GM18498 (cell line): ENCODE measurements around the gene ZNF423.

Source experiments
- ATAC-seq: cut with Tn5 transposase; IDR thresholded peaks from one replicate; pipeline ENCODE4 v1.9.1; 2021; ENCODE audit warnings: mild to moderate bottlenecking, moderate library complexity; ENCODE audit not compliant: unreplicated experiment

ZNF423 gene

DNA sequence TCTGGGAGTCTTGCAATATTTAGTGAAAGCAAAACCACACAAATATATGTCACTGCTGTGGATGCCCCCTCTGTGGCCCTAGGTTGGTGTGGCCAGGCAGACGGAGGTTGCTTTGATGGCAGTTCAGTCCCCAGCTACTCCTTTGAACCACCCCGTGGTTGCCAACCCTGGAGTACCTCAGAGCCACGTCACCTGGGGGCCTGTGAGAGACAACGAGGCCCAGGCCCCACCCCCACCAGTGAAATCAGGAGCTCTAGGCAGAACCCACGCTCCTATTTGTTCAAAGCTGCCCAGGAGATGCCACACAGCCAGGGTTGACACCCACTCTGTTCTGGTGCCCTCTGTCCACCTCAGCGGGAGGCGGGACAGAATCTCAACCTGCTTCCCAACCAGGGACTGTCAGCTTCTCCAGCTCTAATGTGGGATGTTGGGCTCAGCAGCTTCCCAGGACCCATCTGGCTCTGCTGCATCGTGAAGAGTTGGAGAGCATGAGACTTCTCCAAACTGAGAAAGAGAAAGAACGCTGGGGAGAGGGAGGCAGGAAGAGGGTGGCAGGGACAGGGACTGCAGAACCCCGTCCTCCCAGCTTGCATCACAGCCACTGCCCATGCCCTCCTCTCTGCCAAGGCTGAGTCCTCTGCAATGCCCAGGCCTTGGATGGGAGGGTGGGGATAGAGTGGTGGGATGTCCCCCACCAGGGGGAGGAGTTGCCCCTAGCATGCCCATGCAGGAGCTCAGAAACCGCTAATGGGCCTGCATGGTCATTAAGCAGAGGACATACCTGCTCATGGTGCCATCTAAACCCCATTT, 400.5 kb downstream of the ZNF423 start:
- no peak for ATAC-seq

DNA sequence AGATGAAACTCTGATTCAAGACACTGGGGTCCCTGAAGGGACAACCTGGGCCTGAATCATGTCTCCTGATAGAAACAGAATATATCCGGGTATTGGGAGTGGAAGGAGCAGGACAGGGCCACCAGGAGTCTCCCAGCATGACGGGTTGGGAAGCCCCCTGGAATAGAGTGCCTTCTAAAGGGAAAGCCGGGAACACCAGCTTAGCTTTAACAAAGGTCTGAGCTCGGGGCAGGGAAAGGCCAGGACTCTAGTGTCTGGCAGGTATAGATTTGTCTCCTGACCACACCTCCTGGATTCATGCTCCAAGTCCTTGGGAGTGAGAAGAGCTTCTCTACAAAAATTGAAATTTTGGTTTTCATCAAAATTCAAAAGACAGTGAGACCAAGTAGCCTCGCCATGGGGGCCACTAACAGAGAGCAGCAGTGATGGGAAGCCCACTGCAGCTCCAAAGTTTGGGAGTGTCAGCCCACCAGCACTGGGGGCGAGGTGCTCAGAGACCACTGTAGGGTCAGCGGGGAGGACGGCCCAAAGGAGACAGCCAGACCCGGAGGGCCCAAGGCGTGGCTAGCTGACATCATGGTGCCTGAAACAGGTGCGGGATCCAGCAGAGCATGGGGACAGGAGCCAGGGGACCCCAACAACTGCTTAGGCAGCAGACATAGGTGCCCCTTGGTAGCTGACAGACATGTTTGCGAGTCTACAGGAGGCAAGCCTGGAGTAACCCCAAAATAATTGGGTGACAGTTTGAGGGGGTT, 401.3 kb downstream of the ZNF423 start:
- no peak for ATAC-seq

DNA sequence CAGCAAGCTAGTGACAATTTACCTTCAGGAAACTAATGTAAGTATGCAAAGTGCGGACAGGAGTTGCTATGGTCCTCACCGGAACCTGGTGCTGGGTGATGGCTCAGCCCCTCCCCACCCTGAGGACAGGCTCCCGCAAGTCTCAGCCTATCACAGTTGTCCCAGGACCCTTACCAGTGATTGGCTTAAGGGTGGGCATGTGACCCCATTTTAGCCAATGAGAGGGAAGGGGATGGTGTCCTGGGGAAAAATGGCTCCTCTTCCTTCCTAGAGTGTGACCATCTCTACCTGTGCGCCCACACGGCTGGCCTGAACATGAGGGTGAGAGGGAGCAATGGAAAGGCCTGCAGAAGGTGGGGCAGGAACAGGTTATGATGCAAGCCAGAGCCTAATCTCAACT, 401.9 kb downstream of the ZNF423 start:
- no peak for ATAC-seq

DNA sequence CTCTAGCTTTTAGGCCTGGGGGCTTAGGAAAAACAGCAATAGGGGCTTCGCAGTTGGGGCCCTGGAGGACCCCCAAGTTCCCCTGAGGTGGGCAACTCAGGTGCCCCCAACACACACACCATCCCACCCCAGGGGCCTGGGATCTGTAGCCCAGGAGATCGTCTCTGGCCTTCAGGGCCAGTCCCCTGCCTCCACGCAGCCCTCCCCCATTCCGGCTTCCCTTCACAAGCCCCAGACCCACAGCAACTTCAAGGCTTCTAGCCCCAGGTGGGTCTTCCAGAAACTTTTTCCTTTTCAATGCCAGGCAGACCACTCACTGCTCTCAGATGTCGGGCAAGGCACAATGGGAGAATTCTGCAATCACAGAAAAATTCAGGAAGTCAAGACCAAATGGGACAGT, 402.9 kb downstream of the ZNF423 start:
- no peak for ATAC-seq

DNA sequence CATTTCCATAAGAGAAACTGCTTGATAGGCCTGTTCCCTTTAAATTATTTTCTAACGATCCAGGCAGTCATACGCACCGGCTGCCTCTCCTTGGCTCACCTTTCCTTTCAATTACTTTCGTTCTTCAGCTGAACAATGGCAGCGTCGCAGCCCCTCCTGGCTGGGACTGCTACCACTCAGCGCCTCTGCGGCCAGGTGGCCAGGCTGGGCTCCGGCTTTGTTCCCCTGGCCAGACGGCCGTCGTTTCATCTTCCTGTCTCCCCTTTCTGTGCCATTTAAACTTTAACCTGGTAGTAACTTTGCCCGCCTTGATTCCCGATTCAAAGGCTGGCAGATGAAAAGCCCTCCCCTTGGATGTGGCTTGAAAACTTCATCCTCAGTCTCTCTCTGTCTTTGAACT, 403.3 kb downstream of the ZNF423 start:
- no peak for ATAC-seq

DNA sequence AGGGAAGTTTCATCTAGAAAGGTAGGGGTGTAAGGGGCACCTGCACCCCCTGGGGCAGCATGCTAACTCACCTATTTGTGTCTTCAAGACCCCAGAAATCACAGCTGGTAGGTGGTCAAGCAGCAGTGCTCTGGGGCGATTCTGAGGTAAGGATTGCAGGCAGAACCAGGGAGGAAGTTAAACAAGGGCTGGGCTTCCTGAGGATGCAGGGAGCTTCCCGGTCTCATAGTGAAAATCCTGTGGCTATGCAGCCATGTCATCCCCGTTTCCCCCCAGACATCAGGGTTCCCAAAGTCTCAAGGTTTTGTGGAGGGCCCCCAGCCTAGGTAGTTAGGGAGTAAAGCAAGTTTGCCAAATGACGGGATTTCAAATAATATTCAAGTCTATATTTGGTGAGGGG, 403.8 kb downstream of the ZNF423 start:
- no peak for ATAC-seq

DNA sequence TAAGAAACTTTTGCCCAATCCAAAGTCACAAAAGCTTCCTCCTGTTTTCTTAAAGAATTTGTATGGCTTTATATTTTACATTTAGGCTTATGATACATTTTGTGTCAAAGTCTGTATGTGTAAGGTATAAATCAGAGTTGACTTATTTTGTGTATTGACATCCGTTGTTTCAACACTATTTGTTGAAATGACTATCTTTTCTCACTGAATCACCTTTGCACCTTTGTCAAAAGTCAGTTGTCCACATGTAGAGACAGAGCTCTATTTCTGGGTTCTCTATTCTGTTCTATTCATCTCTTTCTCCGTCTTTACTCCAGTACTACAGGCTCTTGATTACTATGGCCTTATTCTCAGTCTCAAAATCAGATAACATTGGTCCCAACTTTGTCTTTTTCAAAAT, 409.1 kb downstream of the ZNF423 start:
- no peak for ATAC-seq

DNA sequence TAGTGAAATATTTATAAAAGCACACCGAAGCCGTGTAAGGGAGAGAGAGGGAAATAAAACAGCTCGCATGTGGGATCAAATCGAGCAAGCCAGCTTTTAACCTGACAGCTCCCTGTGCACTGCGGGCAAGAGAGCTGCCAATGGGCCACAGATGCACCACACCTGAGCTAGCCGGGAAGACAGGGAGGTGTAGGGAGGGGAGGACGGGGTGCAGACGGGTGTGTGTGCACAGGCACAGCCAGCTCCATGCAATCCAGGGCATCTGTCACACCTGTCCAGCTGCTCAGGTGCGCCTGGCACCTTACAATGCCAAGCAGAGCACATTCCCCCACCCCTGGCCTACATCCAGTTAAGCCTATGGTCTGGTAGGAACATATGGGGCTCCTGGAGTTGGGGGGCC, 412.3 kb downstream of the ZNF423 start:
- ATAC-seq = no peak

DNA sequence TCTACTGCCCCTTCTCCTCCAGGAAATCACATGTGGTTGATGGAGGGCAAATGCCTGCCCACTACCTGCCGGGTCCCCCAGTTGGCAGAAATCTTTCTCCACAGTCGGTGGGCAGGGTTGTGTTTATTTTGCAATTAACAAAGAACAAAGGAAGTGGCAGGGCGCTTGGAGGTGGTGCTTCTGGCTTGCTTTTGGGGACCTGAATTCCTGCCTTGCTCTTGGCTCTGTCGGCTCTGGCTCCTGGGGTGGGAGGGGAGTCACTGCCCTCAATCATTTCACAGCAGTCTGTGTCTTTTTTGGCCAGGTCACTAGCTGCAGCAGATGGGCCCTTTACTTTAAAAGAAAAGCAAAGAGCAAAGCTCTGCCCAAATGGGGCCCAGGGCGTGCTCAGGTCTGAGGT, 413.1 kb downstream of the ZNF423 start:
- no peak for ATAC-seq

DNA sequence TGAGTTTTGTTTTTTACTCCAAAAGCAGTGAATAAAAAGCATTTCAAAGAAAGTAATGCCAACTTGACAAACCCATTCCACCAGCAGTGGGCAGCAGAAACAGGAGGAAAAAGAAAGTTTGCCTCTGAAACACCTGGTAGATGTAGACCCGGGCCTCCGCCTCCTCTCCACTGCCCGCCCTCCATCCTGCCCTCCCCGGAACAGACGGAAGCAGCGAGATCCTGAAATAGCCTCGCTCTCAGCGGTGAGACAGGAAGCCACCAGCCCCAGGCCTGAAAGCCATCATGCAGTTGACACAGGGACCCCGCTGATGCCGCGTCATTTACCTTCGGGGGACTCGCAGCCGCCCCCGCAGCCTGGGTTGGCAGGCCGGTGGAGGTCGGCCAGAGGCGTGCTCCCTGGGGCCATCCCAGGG, 414.5 kb downstream of the ZNF423 start:
- ATAC-seq = peak; percentile 99

DNA sequence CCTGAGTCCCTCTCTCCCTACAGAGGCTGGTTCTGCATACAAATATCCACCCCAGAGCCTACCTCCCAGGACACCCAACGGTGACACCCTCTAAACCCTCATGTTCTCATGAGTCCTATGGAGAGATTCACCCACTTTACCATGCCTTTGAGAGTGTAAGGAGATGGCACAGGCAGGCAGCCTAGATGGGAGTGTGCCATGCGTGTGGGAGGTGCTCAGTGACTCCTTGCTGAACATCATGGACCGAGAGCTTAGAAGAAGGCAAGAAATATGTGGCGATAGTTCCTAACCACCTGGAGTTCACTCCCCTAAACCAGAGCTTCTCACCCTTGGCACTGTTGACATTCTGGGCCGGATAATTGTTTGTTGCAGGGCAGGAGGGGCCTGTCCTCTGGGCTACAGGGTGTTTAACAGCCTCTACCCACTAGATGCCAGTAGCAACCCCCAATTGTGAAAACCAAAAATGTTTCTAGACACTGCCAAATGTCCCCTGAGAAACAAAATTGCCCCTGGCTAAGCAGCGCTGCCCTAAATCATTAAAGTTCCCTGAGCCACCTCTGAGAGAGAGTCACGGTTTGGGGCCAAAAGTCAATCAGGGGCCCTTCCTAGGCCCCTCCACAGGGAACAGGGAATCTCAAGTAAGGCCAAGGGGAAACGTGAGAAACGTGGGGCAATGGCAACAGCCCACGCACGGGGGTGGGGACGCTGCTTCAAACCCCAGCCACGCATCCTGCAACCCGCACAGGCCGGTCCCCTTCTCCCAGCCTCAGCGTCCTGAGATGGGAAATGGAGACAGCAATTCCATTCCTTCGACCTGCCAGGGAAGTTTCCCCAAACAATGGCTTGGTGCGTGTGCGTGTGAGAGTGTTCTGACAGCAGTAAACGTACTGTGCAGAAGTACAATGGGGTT, 415.5 kb downstream of the ZNF423 start:
- ATAC-seq = no peak

DNA sequence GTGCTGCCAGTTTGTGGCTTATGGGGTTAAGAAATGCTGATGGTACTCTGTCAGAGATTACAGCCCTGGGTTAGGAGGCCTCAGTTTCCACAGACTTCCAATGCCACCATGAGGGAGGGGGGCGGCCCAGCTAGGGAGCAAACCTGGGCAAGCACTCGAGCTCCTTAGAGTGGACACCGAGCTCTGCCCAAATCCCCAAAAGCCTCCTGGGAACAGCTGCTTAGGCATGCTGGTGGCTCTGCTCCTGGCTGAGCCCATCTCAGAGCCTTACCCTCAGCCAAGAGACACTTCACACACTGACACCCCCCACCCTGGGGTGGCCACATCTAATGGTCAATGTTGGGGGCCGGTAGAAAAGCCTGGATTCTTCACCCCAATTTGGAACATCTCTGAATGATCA, 416.2 kb downstream of the ZNF423 start:
- ATAC-seq = no peak

DNA sequence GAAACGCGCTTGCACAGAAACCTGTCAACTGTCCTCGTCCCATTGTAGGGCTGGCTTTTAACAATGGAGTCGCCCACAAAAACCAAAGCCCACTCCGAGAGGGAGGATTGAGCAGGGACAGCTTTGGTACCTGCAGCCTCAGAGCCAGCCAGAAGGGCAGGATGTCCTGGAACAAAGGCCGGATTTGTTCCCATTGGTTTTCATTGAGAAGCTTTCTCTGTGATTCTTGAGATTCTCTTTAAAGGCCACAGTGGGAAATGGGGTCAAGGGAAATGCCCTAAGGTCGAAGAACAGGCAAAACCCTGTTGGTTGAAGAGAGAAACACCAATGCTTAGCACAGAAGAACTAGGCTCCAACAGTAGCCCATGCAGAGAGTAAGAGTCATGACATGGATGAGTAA, 416.9 kb downstream of the ZNF423 start:
- ATAC-seq = no peak
